NK-92 treated with Interleukin-12 subunit alpha and Interleukin-12 subunit beta, amount 100 ng/mL, for 24 hours (cell line): ENCODE data around the gene CTSA.

Experiments
- DNase-seq: peaks from one replicate; lab custom pipeline; 2025; lab: John Stamatoyannopoulos, UW

The CTSA gene

GRCh38 chr20:45940469-45940868 is 49.3 kb downstream of the CTSA start:
- DNase-seq = no peak

- peak; percentile 24 for DNase-seq
These were observed 52.5 kb downstream of the CTSA start for GRCh38 chr20:45943613-45944012.

- DNase-seq = peak; percentile 50
These were observed 53.2 kb downstream of the CTSA start for GRCh38 chr20:45944151-45944964.

GRCh38 chr20:45944965-45945677 is 54.0 kb downstream of the CTSA start:
- DNase-seq = no peak

- DNase-seq = peak; percentile 73
These were observed 54.6 kb downstream of the CTSA start for GRCh38 chr20:45945678-45946148.

- DNase-seq = peak; percentile 90
These were observed 55.2 kb downstream of the CTSA start for GRCh38 chr20:45946149-45946970.

- no peak for DNase-seq
These were observed 56.2 kb downstream of the CTSA start for GRCh38 chr20:45947110-45947866.

- DNase-seq = no peak
These were observed 57.2 kb downstream of the CTSA start for GRCh38 chr20:45948261-45948733.
